ENCODE measurements around the gene STPG1.
A peak's percentile ranks its signal among the peaks of the same experiment; 100 is the strongest.

The STPG1 gene

DNA sequence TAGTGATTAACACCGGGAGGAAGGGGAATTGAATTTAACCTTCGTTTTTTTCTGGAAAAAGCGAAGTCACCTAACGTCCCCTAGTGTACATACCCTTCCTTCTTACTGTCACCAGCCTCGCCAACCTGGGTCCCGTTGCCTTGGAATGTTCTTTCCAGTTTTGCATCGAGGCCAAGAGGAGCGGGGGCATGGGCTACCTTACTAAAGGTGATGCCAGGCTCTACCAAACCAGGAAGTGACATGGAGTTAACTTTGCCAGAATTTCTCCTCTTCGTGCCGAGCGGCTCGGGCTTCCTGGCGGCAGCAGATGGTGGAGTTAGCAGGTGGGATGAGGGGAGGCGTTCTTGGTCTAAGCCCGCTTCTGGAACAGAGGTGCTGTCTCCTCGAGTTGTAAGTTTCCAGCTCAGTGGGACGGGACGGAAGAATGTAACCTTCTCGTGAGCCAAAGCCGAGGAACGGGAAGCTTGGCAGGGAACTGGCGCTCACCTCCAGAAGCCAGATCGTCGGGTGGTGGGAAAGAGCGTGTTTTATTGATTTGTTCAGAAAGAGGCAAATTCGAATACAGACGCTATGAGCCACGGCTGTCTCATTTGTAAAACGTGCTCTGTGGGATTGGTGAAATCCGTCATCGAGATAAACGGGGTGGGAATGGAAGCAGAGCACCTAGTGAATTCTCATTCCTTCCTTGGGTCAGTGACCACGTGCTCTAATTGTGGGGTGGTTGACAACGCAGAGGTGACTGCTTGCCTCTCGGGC is 2.5 kb upstream of the STPG1 start:
- TF ChIP-seq, protein P1, sequence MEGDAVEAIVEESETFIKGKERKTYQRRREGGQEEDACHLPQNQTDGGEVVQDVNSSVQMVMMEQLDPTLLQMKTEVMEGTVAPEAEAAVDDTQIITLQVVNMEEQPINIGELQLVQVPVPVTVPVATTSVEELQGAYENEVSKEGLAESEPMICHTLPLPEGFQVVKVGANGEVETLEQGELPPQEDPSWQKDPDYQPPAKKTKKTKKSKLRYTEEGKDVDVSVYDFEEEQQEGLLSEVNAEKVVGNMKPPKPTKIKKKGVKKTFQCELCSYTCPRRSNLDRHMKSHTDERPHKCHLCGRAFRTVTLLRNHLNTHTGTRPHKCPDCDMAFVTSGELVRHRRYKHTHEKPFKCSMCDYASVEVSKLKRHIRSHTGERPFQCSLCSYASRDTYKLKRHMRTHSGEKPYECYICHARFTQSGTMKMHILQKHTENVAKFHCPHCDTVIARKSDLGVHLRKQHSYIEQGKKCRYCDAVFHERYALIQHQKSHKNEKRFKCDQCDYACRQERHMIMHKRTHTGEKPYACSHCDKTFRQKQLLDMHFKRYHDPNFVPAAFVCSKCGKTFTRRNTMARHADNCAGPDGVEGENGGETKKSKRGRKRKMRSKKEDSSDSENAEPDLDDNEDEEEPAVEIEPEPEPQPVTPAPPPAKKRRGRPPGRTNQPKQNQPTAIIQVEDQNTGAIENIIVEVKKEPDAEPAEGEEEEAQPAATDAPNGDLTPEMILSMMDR (IDR thresholded peaks at IDR 0.05): no peak

DNA sequence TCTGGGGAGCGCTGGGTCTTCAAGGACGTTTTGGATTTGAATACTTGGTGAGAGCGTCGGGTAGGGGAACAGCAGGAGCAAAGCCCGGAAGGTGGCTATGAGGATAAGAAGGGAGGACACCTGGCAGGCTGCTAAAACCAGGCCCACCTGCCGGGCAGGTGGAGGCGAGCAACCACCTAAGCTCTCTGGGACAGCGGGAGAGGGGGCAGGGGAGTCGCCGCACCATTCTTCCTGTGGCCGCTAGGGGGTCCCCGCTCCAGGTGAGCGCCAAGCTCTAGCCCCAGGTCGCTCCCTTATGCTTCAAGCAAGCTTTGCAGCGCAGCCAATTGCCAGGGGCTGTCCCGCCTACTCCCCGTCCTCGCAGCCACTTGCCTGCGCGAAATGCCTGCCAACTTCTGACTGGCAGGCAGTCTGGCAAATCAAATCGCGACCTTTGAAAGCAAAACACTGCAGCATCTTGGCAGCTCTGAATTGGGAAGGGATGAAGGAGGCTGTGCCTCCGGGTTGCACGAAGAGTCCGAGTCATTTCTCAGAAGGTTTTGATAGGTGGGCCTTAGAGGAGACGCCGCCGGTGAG is 1.8 kb upstream of the STPG1 start, which contains the start of gene NIPAL3:
TSS of gene NIPAL3 (plus strand) at position 469 of the 576 bp plus-strand sequence. CDS start 3,746 bp downstream, outside the sequence.
- TF ChIP-seq, protein P1 (IDR thresholded peaks at IDR 0.05): peak; percentile 58

DNA sequence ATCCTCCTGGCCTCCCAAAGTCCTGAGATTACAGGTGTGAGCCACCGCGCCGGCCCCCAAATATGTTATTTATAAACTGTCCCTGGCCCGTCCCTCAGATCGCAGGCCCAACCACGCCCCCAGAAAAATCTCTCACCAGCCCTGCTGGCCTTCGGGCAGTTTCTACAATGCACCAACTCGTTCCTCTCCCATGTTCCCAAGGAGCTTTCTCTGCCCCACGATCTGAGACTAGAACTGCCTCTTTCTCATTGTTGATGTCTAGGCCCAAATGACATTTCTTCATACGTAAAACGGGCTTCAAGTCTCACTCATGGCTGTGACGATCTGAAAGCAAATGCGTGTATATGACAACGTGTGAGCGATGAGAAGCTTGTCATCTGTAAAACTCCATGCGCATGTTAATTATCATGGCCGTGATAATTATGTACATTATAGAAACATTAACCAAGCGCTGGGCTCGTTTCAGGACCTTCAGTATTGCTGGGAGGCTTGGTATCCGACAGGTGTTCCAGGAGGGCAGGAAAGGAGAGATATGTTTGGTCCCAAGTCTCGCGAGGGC is 1.3 kb upstream of the STPG1 start:
- TF ChIP-seq, protein P1 (IDR thresholded peaks at IDR 0.05): no peak

DNA sequence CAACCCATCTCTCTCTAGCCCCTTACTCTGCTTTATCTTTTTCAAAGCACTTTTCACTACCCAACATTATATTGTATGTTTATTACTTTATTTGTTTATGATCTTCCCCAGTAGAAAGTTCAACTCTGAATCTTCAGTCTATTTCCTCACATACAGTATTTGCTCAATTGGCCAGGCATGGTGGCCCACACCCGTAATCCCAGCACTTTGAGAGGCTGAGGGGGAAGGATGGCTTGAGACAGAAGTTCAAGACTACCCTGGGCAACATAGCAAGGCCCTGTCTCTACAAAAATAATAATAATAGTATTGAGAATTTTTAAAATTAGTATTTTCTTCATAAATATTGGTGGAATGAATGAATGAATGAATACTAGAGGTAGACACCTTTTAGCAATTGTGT is 1.2 kb downstream of the STPG1 start:
- TF ChIP-seq, protein P1 (IDR thresholded peaks at IDR 0.05): no peak

DNA sequence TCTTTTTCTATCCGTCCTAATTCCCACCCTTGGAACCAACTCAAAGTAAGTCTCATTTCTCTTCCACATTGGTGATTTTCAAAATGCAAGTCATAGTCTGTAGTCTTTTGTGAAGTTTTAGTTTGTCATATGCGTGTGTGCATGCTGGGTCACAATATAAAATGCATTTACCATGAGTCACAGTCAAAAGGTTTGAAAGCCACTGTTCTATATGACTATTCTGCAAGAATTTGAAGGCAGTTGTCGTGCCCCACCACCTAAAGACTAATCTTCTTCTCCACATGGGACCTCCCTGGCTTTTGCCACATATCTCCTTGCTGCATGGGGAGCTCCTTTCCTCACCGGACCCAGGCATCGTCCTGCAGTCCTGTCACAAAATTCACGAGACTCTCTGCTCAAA is 1.6 kb downstream of the STPG1 start:
- TF ChIP-seq, protein P1 (IDR thresholded peaks at IDR 0.05): no peak

DNA sequence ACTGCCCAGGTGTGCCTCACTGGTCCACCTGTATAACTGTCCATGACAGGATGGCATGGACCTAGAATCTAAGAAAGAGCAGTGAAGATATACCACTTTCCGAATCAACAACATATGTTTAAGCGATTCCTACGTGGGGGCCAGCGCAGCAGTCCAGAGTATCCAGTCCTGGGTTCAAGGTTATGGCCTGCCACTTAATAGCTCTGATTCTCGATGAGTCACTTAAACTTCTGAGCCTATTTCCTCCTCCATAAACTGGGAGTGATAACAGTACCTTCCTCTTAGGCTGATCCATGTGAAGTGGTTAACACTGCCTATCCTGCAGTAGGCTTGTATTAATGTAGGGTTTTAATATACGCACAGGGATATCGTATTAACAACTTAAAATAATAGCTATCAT is 2.8 kb downstream of the STPG1 start:
- TF ChIP-seq, protein P1 (IDR thresholded peaks at IDR 0.05): no peak

DNA sequence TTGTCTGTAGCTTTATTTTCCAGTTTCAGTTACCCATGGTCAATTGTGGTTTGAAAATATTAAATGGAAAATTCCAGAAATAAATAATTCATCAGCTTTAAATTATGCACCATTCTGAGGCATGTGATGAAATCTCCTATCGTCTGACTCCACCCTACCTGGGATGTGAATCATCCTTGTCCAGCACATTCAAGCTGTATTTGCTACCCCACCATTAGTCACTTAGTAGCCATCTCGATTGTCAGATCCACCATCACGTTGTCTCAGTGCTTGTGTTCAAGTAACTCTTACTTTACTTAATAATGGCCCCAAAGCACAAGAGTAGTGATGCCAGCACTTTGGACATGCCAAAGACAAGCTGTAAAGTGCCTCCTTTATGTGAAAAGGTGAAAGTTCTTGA is 4.0 kb downstream of the STPG1 start:
- TF ChIP-seq, protein P1 (IDR thresholded peaks at IDR 0.05): no peak

Measured in LNCAP (cell line).